Activated T-helper 2 cell treated with anti-CD3 and anti-CD28 coated beads, Interferon-gamma antibody, Interleukin-2, Interleukin-4, amounts not matched to agents 10 μg/mL and 5 μg/mL and 100 μg/mL, durations not matched to agents 14 hours and 24 hours and 36 hours (primary cell): ENCODE results near the gene UNC80. TPM values are rescaled to one million over a fixed set of nuclear protein-coding genes. Genes with fewer than 3 reads are reported as not detected.

Experiments
- DNase-seq: peaks from one replicate; pipeline ENCODE4 v3.0.0; 2021; ENCODE audit warnings: low spot score
- H3K27ac Mint-ChIP-seq: one replicate; pipeline ENCODE4 v1.8.0; 2021; ENCODE audit warnings: mixed read lengths
- H3K27me3 Mint-ChIP-seq: one replicate; pipeline ENCODE4 v1.8.0; 2021; ENCODE audit warnings: low read depth, mixed read lengths
- H3K36me3 Mint-ChIP-seq: one replicate; pipeline ENCODE4 v1.8.0; 2021; ENCODE audit warnings: low read depth, mixed read lengths
- H3K4me1 Mint-ChIP-seq: one replicate; pipeline ENCODE4 v1.8.0; 2021; ENCODE audit warnings: low read depth, mixed read lengths
- H3K4me3 Mint-ChIP-seq: one replicate; pipeline ENCODE4 v1.8.0; 2021; ENCODE audit warnings: low read depth, mild to moderate bottlenecking, moderate library complexity, mixed read lengths
- H3K9me3 Mint-ChIP-seq: one replicate; pipeline ENCODE4 v1.8.0; 2021; ENCODE audit warnings: mixed read lengths
- intact Hi-C: fragments of 100-400 bp; cut with micrococcal nuclease; formaldehyde crosslinking; loops from one replicate; pipeline ENCODE4 v1.15.1; 2023
- total RNA-seq: library from RNA; stranded (reverse); gene quantifications from 2 replicates; pipeline ENCODE4 v1.2.3, GENCODE V29; 2022

The UNC80 gene
- total RNA-seq, 1 donor from 2014 or later, result not detected

GRCh38 chr2:209998596-209998995 is 227.0 kb downstream of the UNC80 start:
- DNase-seq, result no peak
- intact Hi-C loops, result no loop called here

DNA sequence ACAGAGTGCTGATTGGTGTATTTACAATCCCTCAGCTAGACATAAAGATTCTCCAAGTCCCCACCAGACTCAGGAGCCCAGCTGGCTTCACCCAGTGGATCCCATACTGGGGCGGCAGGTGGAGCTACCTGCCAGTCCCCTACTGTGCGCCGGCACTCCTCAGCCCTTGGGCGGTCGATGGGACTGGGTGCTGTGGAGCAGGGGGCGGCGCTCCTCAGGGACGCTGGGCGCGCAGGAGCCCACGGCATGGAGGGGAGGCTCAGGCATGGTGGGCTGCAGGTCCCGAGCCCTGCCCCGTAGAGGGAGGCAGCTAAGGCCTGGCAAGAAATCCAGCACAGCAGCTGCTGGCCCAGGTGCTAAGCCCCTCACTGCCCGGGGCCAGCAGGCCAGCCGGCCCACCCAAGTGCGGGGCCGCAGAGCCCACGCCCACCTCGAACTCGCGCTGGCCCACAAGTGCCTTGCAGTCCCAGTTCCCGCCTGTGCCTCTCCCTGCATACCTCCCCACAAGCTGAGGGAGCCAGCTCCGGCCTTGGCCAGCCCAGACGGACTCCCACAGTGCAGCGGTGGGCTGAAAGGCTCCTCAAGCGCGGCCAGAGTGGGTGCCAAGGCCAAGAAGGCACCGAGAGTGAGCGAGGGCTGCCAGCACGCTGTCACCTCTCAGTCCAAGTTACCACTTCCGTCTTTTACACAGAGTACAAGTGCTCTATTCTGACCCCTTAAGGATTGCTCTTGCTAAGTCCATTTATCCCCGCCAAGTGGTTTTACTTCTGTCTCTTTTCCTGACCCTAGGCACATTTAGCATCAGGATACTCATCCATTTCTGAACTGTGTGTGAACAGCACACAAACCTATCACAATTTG is 229.1 kb downstream of the UNC80 start:
- Mint-ChIP-seq H3K27me3 (no peaks in the 10 kb centered on the region), H3K36me3 (peaks cover 15% of the 10 kb centered on the region), H3K9me3 (peaks cover 3% of the 10 kb centered on the region), H3K4me1 (peaks cover 28% of the 10 kb centered on the region), H3K4me3 (no peak overlapping the region), H3K27ac (no peak overlapping the region)
- no peak for DNase-seq
- intact Hi-C loops, result loop anchor here (5.0 kb wide), 1 partner anchor 578 kb away; the partner anchor contains the start of gene MAP2

More at GRCh38 chr2:209998596-209998995, 227.0 kb downstream of the UNC80 start:
- H3K9me3 Mint-ChIP-seq, result peaks cover 3% of the 10 kb centered on the region
- no peak overlapping the region for H3K4me3 Mint-ChIP-seq
- H3K27me3 Mint-ChIP-seq, result peaks cover 5% of the 10 kb centered on the region
- no peak overlapping the region for H3K27ac Mint-ChIP-seq
- H3K4me1 Mint-ChIP-seq, result peaks cover 14% of the 10 kb centered on the region
- no peaks in the 10 kb centered on the region for H3K36me3 Mint-ChIP-seq

- peak within 1 kb of the TSS; percentile 95 for H3K4me3 Mint-ChIP-seq
- H3K4me1 Mint-ChIP-seq, result peaks cover 43% of the 10 kb centered on the region
- intact Hi-C loops, result loop anchor here (1.0 to 5.0 kb wide), 2 partner anchors 168 to 580 kb away; partner anchors contain the start of gene MAP2
- H3K27ac Mint-ChIP-seq, result peak within 1 kb of the TSS; percentile 87
- H3K27me3 Mint-ChIP-seq, result no peaks in the 10 kb centered on the region
- H3K9me3 Mint-ChIP-seq, result peaks cover 3% of the 10 kb centered on the region
- peaks cover 30% of the 10 kb centered on the region for H3K36me3 Mint-ChIP-seq
- DNase-seq, result peak; percentile 95
Measured at GRCh38 chr2:210002158-210003157, 230.8 kb downstream of the UNC80 start, which contains the start of gene RPE. TSS of gene RPE (plus strand) at chr2:210002638. CDS start at chr2:210002662, 24 bp downstream.

- peaks cover 3% of the 10 kb centered on the region for H3K9me3 Mint-ChIP-seq
- peak overlapping the region; percentile 95 for H3K4me3 Mint-ChIP-seq
- peaks cover 38% of the 10 kb centered on the region for H3K36me3 Mint-ChIP-seq
- peak overlapping the region; percentile 87 for H3K27ac Mint-ChIP-seq
- no peaks in the 10 kb centered on the region for H3K27me3 Mint-ChIP-seq
- H3K4me1 Mint-ChIP-seq, result peaks cover 48% of the 10 kb centered on the region
- no peak for DNase-seq
- intact Hi-C loops, result loop anchor here (5.0 kb wide), 1 partner anchor 581 kb away; the partner anchor contains the start of gene MAP2
Measured at GRCh38 chr2:210003359-210003758, 231.7 kb downstream of the UNC80 start.

- Mint-ChIP-seq H3K36me3 (peaks cover 50% of the 10 kb centered on the region), H3K9me3 (peaks cover 3% of the 10 kb centered on the region), H3K4me3 (peak overlapping the region; percentile 54), H3K27ac (no peak overlapping the region), H3K27me3 (no peaks in the 10 kb centered on the region), H3K4me1 (peaks cover 49% of the 10 kb centered on the region)
- intact Hi-C loops, result loop anchor here (5.0 kb wide), 1 partner anchor 583 kb away; the partner anchor contains the start of gene MAP2
- no peak for DNase-seq
Measured at GRCh38 chr2:210004881-210005280, 233.2 kb downstream of the UNC80 start.

DNA sequence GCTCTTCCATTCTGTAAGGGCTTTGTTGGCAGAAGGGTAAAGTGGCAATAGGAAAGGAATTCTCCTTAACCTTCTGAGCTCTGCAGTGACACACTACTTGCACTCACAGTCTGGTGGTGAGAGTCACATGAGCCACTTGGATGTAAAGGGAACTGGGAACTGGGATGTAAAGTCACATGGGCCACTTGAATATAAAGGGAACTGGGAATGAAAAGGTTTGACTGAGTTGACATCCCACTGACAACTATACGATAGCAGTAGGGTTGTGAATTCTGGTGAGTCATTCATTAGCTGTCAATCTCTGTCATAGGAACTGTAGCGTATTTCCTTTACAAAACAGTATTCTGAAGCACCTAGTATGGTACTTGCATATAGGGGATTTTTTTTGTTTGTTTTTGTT is 236.3 kb downstream of the UNC80 start:
- DNase-seq, result no peak
- Mint-ChIP-seq H3K36me3 (peaks cover 73% of the 10 kb centered on the region), H3K4me1 (peaks cover 51% of the 10 kb centered on the region), H3K4me3 (no peak overlapping the region), H3K27ac (no peak overlapping the region), H3K9me3 (no peaks in the 10 kb centered on the region), H3K27me3 (no peaks in the 10 kb centered on the region)
- intact Hi-C loops, result no loop called here

DNA sequence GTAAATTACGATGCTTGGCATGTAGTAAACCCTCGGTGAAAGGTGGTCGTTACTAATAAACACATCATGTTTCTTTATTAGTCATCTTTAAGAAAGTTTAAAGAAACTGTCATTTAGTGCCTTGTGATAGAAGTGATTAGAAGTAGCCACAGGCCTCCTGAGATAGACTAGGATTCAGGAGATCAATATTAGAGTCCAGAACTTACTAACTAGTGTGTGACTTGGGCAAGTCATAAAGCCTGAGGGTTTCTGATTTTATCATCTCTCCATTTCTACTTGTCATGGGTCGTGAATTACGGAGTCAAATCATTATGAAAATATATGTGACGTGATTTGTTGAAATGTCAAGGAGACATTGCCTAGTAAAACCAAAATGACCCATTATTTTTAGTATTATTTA is 237.5 kb downstream of the UNC80 start:
- H3K4me1 Mint-ChIP-seq, result peaks cover 41% of the 10 kb centered on the region
- H3K9me3 Mint-ChIP-seq, result no peaks in the 10 kb centered on the region
- H3K36me3 Mint-ChIP-seq, result peaks cover 70% of the 10 kb centered on the region
- no peak for DNase-seq
- H3K4me3 Mint-ChIP-seq, result no peak overlapping the region
- H3K27me3 Mint-ChIP-seq, result no peaks in the 10 kb centered on the region
- intact Hi-C loops, result no loop called here
- no peak overlapping the region for H3K27ac Mint-ChIP-seq

DNA sequence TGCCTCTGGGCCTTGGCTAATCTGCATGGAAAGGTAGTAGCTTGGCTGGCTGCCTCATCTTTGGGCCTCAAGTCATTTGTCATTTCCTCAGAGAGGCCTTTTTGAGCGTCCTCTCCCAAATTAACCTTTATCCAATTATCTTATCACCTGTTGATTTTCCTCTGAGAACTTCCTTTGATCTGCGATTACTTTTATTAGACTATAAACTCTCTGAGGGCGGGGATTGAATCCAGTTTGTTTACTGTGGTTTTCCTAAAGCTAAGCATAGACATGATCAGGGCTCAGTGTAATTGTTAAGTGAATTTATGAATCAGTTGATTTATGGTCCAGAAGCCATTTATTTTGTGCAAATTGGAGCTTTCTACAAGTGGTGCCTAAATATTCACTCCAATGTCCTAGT is 238.3 kb downstream of the UNC80 start:
- no peak overlapping the region for H3K4me3 Mint-ChIP-seq
- H3K27me3 Mint-ChIP-seq, result no peaks in the 10 kb centered on the region
- DNase-seq, result no peak
- H3K27ac Mint-ChIP-seq, result no peak overlapping the region
- peaks cover 36% of the 10 kb centered on the region for H3K4me1 Mint-ChIP-seq
- peaks cover 66% of the 10 kb centered on the region for H3K36me3 Mint-ChIP-seq
- intact Hi-C loops, result no loop called here
- no peaks in the 10 kb centered on the region for H3K9me3 Mint-ChIP-seq

DNA sequence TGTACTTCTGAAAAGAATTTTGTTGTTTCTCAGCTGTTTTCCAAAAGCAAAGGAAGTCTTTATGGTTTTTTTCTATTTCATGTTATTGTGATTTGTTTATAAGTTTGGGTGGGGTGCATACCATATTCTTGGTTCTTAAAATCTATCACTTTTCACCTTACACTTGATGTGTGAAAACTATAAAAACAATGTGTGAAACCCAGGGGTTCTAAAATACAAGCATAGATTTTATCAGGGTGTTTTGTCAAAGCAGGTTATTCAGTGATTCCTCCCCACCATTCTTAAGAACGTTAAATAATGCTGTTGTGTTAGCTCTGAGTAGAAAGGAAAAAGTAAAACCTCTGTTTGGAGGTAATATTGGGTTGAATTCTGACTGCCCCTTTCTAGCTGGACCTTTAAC is 248.5 kb downstream of the UNC80 start:
- Mint-ChIP-seq H3K9me3 (no peaks in the 10 kb centered on the region), H3K27ac (no peak overlapping the region), H3K4me1 (no peaks in the 10 kb centered on the region), H3K4me3 (no peak overlapping the region), H3K27me3 (no peaks in the 10 kb centered on the region), H3K36me3 (peaks cover 67% of the 10 kb centered on the region)
- intact Hi-C loops, result no loop called here
- no peak for DNase-seq

GRCh38 chr2:210022824-210023223 is 251.2 kb downstream of the UNC80 start:
- intact Hi-C loops, result no loop called here
- no peak for DNase-seq
- H3K27me3 Mint-ChIP-seq, result no peaks in the 10 kb centered on the region
- no peaks in the 10 kb centered on the region for H3K9me3 Mint-ChIP-seq
- no peak overlapping the region for H3K4me3 Mint-ChIP-seq
- no peaks in the 10 kb centered on the region for H3K4me1 Mint-ChIP-seq
- no peak overlapping the region for H3K27ac Mint-ChIP-seq
- H3K36me3 Mint-ChIP-seq, result peaks cover 55% of the 10 kb centered on the region

DNA sequence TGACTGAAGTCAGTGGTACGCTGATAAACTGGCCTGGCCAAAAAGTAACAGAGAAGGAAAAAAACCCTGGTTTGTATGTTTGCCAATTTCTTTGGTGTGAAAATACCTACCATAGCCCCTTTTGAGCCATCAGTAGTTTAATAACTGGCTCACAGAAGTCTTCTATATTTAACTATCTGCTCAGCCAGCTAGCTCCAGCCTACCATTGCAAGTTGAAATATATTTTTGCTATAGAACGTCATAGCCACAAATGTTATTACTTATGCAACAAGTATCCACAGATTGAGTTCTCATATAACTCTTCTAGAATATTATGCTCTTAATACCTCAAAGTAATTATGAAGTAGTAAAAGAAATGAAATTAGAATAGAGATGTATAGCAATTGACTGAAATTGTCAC is 256.0 kb downstream of the UNC80 start:
- Mint-ChIP-seq H3K4me3 (no peak overlapping the region), H3K36me3 (peaks cover 31% of the 10 kb centered on the region), H3K27me3 (no peaks in the 10 kb centered on the region), H3K9me3 (no peaks in the 10 kb centered on the region), H3K4me1 (no peaks in the 10 kb centered on the region), H3K27ac (no peak overlapping the region)
- DNase-seq, result no peak
- intact Hi-C loops, result no loop called here

DNA sequence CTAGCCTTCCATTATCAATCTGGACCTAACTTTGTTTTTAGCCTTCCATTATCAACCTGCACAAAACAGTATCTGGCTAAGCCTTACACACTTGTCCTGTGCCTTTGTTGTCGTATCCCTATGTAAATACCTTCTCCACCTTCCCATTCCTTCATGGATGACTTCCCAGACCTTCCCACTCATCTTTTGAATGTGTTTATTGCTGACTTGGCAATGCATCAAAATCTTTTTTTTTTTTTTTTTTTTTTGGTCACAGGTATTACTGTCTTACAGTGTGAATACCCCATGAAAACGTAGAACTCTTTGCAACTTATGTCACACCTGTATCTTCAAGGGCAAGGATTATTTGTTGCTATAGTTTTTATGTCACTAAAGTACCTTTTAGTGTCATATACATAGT is 256.5 kb downstream of the UNC80 start:
- Mint-ChIP-seq H3K36me3 (peaks cover 26% of the 10 kb centered on the region), H3K4me3 (no peak overlapping the region), H3K4me1 (no peaks in the 10 kb centered on the region), H3K9me3 (no peaks in the 10 kb centered on the region), H3K27ac (no peak overlapping the region), H3K27me3 (no peaks in the 10 kb centered on the region)
- intact Hi-C loops, result no loop called here
- DNase-seq, result no peak
